B cell (primary cell): ENCODE measurements around the gene CHST11. TPM values are rescaled to one million over a fixed set of nuclear protein-coding genes. Genes with fewer than 3 reads are reported as not detected.

Experiments
- ATAC-seq: fragments of 200-7000 bp; cut with Tn5 transposase; one replicate; pipeline ENCODE4 v1.10.0; 2021; ENCODE audit warnings: low read depth, mild to moderate bottlenecking, moderate number of reproducible peaks, moderate library complexity
- CTCF ChIA-PET: fragments of 350-600 bp; sonication (Branson Sonifier 250); formaldehyde crosslinking; loops from one replicate; lab custom pipeline; 2021; ENCODE audit warnings: antibody characterized with exemption, inconsistent platforms; lab: Charles Lee
- POLR2A ChIA-PET: fragments of 350-600 bp; sonication (Branson Sonifier 250); formaldehyde crosslinking; loops from one replicate; lab custom pipeline; 2021; ENCODE audit warnings: antibody characterized with exemption; lab: Charles Lee
- DNase-seq: peaks from one replicate; pipeline ENCODE4 v3.0.0; 2013
- H2AFZ ChIP-seq: 2 replicates; pipeline ENCODE4 v1.6.1; 2012; ENCODE audit warnings: mild to moderate bottlenecking, low read depth, low read length; ENCODE audit not compliant: insufficient read depth, poor library complexity, severe bottlenecking
- H3K27ac ChIP-seq, 2 donors: 1 replicate in 1 of 2; 2 replicates in 1 of 2; pipeline ENCODE4 v1.5.1; 2012 to 2013; ENCODE audit warnings: low read length in 2 of 2, mild to moderate bottlenecking in 2 of 2, moderate library complexity in 1 of 2
- H3K27me3 ChIP-seq, 4 experiments: fragments of 200-600 bp in 1 of 4; sonication (generic) in 1 of 4; replicated peaks in 1 of 4; 1 replicate in 2 of 4; 2 replicates in 2 of 4; pipeline versions ENCODE4 v1.6.1 to v1.7.0; 2013 to 2016; ENCODE audit warnings: low read length in 3 of 4, mild to moderate bottlenecking in 2 of 4, mixed read lengths in 1 of 4, moderate library complexity in 1 of 4; ENCODE audit not compliant: insufficient read depth in 4 of 4, control insufficient read depth in 3 of 4; ENCODE audit errors: control extremely low read depth in 1 of 4
- H3K36me3 ChIP-seq, 2 experiments: replicated peaks in 1 of 2; 1 replicate in 1 of 2; 2 replicates in 1 of 2; pipeline versions ENCODE4 v1.6.1 to v1.7.1; 2013; ENCODE audit warnings: low read length in 1 of 2; ENCODE audit not compliant: insufficient read depth in 2 of 2, control insufficient read depth in 1 of 2; ENCODE audit errors: control extremely low read depth in 1 of 2, extremely low read depth in 1 of 2
- H3K4me1 ChIP-seq, 2 donors: fragments of 200-600 bp in 1 of 2; sonication (generic) in 1 of 2; 1 replicate in 1 of 2; 2 replicates in 1 of 2; pipeline versions ENCODE4 v1.5.1 to v1.6.1; 2013 to 2017; ENCODE audit warnings: low read length in 2 of 2; ENCODE audit not compliant: control insufficient read depth in 2 of 2, insufficient read depth in 2 of 2
- H3K4me2 ChIP-seq: replicated peaks from 2 replicates; pipeline ENCODE3; 2012; ENCODE audit warnings: mild to moderate bottlenecking, low read depth, low read length; ENCODE audit not compliant: poor library complexity, severe bottlenecking
- H3K4me3 ChIP-seq, 5 experiments: fragments of 200-600 bp in 1 of 5; sonication (generic) in 1 of 5; 1 replicate in 3 of 5; 2 replicates in 2 of 5; pipeline versions ENCODE4 v1.5.1 to v1.7.0; 2011 to 2016; ENCODE audit warnings: low read length in 4 of 5, mild to moderate bottlenecking in 4 of 5, low read depth in 2 of 5, control low read depth in 1 of 5, moderate library complexity in 1 of 5; ENCODE audit not compliant: insufficient read depth in 1 of 5; ENCODE audit errors: control extremely low read depth in 1 of 5, extremely low read depth in 1 of 5
- H3K79me2 ChIP-seq: fragments of 200-600 bp; sonication (generic); one replicate; pipeline ENCODE4 v1.6.0; 2016; ENCODE audit warnings: low read length; ENCODE audit not compliant: control insufficient read depth, insufficient read depth
- H3K9ac ChIP-seq: fragments of 200-600 bp; sonication (generic); 2 replicates; pipeline ENCODE4 v1.6.1; 2017; ENCODE audit warnings: mild to moderate bottlenecking, low read length, moderate library complexity
- H3K9me3 ChIP-seq, 3 donors: one replicate each; pipeline versions ENCODE4 v1.6.1 to v1.7.1; 2013; ENCODE audit warnings: low read length in 2 of 3; ENCODE audit not compliant: control insufficient read depth in 2 of 3, insufficient read depth in 1 of 3; ENCODE audit errors: control extremely low read depth in 1 of 3
- H4K20me1 ChIP-seq: 2 replicates; pipeline ENCODE4 v1.6.0; 2012; ENCODE audit warnings: mild to moderate bottlenecking, low read length; ENCODE audit not compliant: insufficient read depth, control insufficient read depth, poor library complexity, severe bottlenecking
- H3K27ac Mint-ChIP-seq: one replicate; pipeline ENCODE4 v1.8.0; 2021; ENCODE audit warnings: mixed read lengths
- H3K27me3 Mint-ChIP-seq: one replicate; pipeline ENCODE4 v1.8.0; 2021; ENCODE audit warnings: mixed read lengths
- H3K4me1 Mint-ChIP-seq: one replicate; pipeline ENCODE4 v1.8.0; 2021; ENCODE audit warnings: mixed read lengths
- H3K4me3 Mint-ChIP-seq: one replicate; pipeline ENCODE4 v1.8.0; 2021; ENCODE audit warnings: mixed read lengths
- H3K9me3 Mint-ChIP-seq: one replicate; pipeline ENCODE4 v1.8.0; 2022; ENCODE audit warnings: mixed read lengths; ENCODE audit not compliant: insufficient read depth
- EZH2 ChIP-seq: IDR thresholded peaks from 2 replicates; pipeline ENCODE4 v1.6.1; 2012; ENCODE audit warnings: borderline replicate concordance, low read depth, mild to moderate bottlenecking, moderate library complexity, low read length; ENCODE audit not compliant: insufficient read depth, poor library complexity, severe bottlenecking
- WGBS: methylation state at CpG from one replicate; pipeline ENCODE4 v1.1.5; 2013; ENCODE audit warnings: missing lambda C conversion rate; ENCODE audit not compliant: insufficient coverage; 5-methylcytosine and 5-hydroxymethylcytosine counted together
- intact Hi-C: fragments of 100-400 bp; cut with micrococcal nuclease; formaldehyde crosslinking; loops from one replicate; pipeline ENCODE4 v1.10.0; 2022
- polyA plus RNA-seq: library from polyadenylated mRNA; depleted of rRNA; stranded (reverse); fragments of >200 nt; gene quantifications from 2 replicates; pipeline ENCODE4 v1.2.3, GENCODE V29; 2012
- total RNA-seq, 2 donors: library from RNA; stranded (reverse); fragments of 120-200 nt in 1 of 2; gene quantifications; 1 replicate in 1 of 2; 2 replicates in 1 of 2; pipeline versions ENCODE4 v1.2.3 to v1.2.4, GENCODE V29; 2013 to 2022
- TF ChIP-seq, protein P1 (sequence below): fragments of 200-600 bp; IDR thresholded peaks from one replicate; pipeline ENCODE4 v1.8.0; 2022; ENCODE audit warnings: antibody characterized with exemption, mild to moderate bottlenecking

CHST11 gene
- total and polyA plus RNA-seq, 2 donors (not counting 1 experiment from before 2014, with no cell fraction given): 46.3 to 152 TPM

- no peaks in the 10 kb centered on the region for H3K9me3 ChIP-seq
- no peak overlapping the region for H3K4me3 ChIP-seq
- H3K4me1 ChIP-seq: peaks cover 0 to 9% of the 10 kb centered on the region in 2 donors
- Mint-ChIP-seq H3K4me3 (no peak overlapping the region), H3K9me3 (no peaks in the 10 kb centered on the region), H3K27me3 (no peaks in the 10 kb centered on the region), H3K27ac (no peak overlapping the region), H3K4me1 (peaks cover 29% of the 10 kb centered on the region)
- intact Hi-C loops: no loop called here
- no peak overlapping the region for H3K27ac ChIP-seq
- peaks cover 0 to 2% of the 10 kb centered on the region in 2 experiments for H3K36me3 ChIP-seq
- POLR2A ChIA-PET: no interaction called here
- no peak overlapping the region for H3K9ac ChIP-seq
- WGBS: 98% methylated on average over 6 of the region's 8 CpGs
- H3K27me3 ChIP-seq: no peaks in the 10 kb centered on the region
- no peak for DNase-seq
- H4K20me1 ChIP-seq: peaks cover 23% of the 10 kb centered on the region
- CTCF ChIA-PET: interaction anchor here (0.5 to 1.1 kb wide), 2 partner anchors 61 to 419 kb away, joined by 3 read pairs; no protein-coding TSS in a partner anchor
- H3K4me2 ChIP-seq: no peak overlapping the region
- no peak for ATAC-seq
- no peak overlapping the region for H2AFZ ChIP-seq
- TF ChIP-seq, protein P1, sequence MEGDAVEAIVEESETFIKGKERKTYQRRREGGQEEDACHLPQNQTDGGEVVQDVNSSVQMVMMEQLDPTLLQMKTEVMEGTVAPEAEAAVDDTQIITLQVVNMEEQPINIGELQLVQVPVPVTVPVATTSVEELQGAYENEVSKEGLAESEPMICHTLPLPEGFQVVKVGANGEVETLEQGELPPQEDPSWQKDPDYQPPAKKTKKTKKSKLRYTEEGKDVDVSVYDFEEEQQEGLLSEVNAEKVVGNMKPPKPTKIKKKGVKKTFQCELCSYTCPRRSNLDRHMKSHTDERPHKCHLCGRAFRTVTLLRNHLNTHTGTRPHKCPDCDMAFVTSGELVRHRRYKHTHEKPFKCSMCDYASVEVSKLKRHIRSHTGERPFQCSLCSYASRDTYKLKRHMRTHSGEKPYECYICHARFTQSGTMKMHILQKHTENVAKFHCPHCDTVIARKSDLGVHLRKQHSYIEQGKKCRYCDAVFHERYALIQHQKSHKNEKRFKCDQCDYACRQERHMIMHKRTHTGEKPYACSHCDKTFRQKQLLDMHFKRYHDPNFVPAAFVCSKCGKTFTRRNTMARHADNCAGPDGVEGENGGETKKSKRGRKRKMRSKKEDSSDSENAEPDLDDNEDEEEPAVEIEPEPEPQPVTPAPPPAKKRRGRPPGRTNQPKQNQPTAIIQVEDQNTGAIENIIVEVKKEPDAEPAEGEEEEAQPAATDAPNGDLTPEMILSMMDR: no peak
- TF ChIP-seq EZH2: no peak
- H3K79me2 ChIP-seq: peaks cover 97% of the 10 kb centered on the region
These were observed 175.1 kb downstream of the CHST11 start for GRCh38 chr12:104631867-104632266.

- Histone ChIP-seq H3K36me3 (peaks cover 0 to 2% of the 10 kb centered on the region in 2 experiments), H3K27me3 (no peaks in the 10 kb centered on the region), H3K9ac (no peak overlapping the region), H3K4me2 (no peak overlapping the region), H4K20me1 (peaks cover 23% of the 10 kb centered on the region), H3K4me3 (no peak overlapping the region), H3K9me3 (no peaks in the 10 kb centered on the region), H3K4me1 (peaks cover under 1 to 12% of the 10 kb centered on the region in 2 donors), H2AFZ (no peak overlapping the region), H3K79me2 (peaks cover 93% of the 10 kb centered on the region), H3K27ac (no peak overlapping the region)
- DNase-seq (no peak), ATAC-seq (no peak)
- CTCF ChIA-PET: interaction anchor here (0.5 kb wide), 1 partner anchor 420 kb away, joined by 3 read pairs; no protein-coding TSS in a partner anchor
- Mint-ChIP-seq H3K27me3 (no peaks in the 10 kb centered on the region), H3K4me1 (peaks cover 25% of the 10 kb centered on the region), H3K4me3 (no peak overlapping the region), H3K9me3 (no peaks in the 10 kb centered on the region), H3K27ac (no peak overlapping the region)
- WGBS: 94% methylated on average over 13 of the region's 13 CpGs
- POLR2A ChIA-PET: no interaction called here
- TF ChIP-seq, protein P1: no peak
- TF ChIP-seq EZH2: no peak
- intact Hi-C loops: no loop called here
These were observed 176.0 kb downstream of the CHST11 start for GRCh38 chr12:104632724-104633201.
